GM21825 (cell line): ENCODE data around the gene PRKD1.
"Not testable (repeated sequence)": the region's sequence is repeated elsewhere in the genome, so short reads cannot be mapped to it uniquely, and the experiment has no call there.

Experiments
- ATAC-seq: cut with Tn5 transposase; IDR thresholded peaks from one replicate; pipeline ENCODE4 v1.9.1; 2021; ENCODE audit warnings: mild to moderate bottlenecking, moderate library complexity; ENCODE audit not compliant: unreplicated experiment

PRKD1 gene

DNA sequence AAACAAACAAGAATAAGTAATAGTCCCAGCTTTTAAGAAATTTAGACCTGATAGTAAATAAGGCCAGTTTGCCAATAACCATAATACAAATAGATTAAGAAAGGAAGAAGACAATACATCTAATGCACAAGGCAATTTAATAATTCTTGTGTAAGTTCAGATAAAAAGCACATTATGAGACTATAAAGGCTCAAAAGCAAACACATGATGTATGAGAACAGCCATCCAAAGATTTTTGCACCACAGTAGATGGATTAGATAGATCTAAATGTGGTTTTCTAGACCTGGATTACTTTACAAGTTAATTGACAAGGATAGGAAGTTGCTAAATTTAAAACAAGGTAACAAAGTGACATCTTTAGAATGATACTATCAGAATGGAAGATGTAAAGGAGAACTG lies 125.4 kb downstream of the PRKD1 start:
- ATAC-seq: no peak

DNA sequence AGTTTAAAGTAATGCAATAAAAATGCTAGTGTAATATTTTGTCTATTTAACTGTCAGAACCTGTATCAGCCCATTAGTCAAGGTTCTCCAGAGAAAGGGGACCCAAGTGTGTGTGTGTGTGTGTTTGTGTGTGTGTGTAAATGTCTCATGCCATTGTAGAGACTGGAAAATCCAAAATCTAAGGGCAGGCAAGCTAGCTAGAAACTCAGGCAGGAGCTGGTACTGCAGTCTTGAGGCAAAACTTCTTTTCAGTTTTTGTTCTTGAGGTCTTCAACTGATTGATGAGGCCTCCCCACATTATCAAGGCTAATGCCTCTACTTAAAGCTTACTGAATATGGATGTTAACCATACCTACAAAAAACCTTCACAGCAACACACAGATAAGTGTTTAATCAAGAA lies 126.7 kb downstream of the PRKD1 start:
- ATAC-seq: no peak

GRCh38 chr14:29799464-29800095 lies 128.1 kb downstream of the PRKD1 start:
- ATAC-seq: peak; percentile 87

DNA sequence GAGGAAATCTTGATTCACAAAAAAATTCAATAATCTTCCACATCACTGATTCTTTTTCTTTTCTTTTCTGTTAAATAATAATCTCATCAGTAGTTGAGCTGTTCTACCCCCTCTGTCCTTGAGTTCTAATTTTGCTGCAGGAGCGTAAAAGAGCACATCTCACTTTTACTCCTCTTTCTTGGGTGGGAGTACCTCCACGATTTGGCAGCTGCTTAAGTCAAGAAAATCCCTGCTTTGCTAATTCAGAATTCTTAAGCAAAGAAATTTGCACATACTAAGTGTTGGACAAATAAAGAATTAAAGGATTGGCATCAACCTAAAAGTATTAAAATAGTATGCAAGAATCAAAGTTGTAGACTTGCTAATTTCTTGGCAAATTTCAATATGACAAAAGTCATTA lies 128.8 kb downstream of the PRKD1 start:
- no peak for ATAC-seq

- no peak for ATAC-seq
Measured at GRCh38 chr14:29798108-29798663, 129.5 kb downstream of the PRKD1 start.

DNA sequence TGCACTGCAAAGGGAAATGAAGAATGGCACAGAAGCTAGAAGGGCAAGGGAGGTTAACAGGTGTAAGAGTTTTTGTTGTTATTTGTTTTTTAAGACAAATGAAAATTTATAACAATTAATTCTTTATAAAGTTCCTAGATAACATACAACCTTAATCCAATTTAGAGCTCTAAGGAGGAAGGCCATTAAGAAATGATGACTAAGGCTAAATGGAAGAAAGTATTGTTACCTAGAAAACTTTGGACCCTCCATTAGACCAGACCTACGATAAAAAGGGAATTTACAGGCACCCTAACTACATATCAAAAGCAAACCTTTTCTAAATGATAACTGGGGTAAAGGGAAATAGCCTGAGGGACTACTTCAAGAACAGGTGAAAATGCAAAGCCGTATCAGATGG lies 130.8 kb downstream of the PRKD1 start:
- no peak for ATAC-seq

- ATAC-seq: no peak
Measured at GRCh38 chr14:29789475-29789874, 138.2 kb downstream of the PRKD1 start.

DNA sequence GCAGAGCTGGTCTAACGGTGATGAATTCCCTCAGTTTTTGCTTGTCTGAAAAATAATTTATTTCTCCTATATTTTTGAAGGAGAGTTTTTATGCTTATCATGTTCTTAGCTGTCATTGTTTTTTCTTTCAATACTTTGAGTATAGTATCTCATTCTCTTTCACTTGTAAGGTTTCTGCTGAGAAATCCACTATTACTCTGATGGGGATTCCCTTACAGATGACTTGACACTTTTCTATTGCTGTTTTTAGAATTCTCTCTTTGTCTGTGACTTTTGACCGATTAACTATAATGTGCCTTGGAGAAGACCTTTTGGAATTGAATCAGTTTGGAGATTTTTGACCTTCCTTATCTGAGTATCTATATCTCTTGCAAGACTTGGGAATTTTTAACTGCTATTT lies 139.6 kb downstream of the PRKD1 start:
- ATAC-seq: no peak

GRCh38 chr14:29783556-29783955 lies 144.1 kb downstream of the PRKD1 start:
- no peak for ATAC-seq

- ATAC-seq: no peak
Measured at GRCh38 chr14:29782041-29782440, 145.6 kb downstream of the PRKD1 start.

DNA sequence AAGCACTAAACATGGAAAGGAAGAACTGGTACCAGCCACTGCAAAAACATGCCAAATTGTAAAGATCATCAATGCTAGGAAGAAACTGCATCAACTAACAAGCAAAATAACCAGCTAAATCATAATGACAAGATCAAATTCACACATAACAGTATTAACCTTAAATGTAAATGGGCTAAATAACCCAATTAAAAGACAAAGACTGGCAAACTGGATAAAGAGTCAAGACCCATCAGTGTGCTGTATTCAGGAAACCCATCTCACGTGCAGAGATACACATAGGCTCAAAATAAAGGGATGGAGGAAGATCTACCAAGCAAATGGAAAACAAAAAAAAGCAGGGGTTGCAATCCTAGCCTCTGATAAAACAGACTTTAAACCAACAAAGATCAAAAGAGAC lies 150.5 kb downstream of the PRKD1 start:
- ATAC-seq: not testable (repeated sequence)

- ATAC-seq: no peak
Measured at GRCh38 chr14:29773990-29774389, 153.7 kb downstream of the PRKD1 start.

GRCh38 chr14:29763342-29763858 lies 164.2 kb downstream of the PRKD1 start:
- no peak for ATAC-seq

- ATAC-seq: peak; percentile 82
Measured at GRCh38 chr14:29759521-29760340, 167.9 kb downstream of the PRKD1 start.

DNA sequence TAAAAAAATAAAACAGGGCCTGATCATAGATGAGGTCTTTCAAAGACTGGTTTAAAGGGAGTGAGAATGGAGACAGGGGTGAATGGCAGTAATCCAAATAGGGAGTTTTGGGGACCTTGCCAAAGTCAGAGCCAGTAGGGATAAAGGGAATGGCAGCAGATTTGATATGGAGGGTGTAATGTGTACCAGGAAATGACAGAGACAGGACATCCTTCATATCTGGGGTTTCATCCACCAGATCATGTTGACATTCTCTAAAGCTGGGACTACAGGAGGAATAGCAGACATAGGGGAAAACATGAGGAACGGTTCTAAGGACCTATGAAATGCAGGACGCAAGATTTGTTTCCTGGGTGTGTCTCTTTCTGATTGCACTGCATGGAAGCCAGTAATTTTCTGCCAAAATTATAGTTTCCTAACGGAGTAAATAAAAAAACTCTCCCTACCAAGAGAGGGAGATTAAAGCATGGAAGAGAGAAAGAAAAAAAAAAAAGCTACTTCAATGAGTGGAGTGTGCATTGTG lies 169.9 kb downstream of the PRKD1 start:
- no peak for ATAC-seq

DNA sequence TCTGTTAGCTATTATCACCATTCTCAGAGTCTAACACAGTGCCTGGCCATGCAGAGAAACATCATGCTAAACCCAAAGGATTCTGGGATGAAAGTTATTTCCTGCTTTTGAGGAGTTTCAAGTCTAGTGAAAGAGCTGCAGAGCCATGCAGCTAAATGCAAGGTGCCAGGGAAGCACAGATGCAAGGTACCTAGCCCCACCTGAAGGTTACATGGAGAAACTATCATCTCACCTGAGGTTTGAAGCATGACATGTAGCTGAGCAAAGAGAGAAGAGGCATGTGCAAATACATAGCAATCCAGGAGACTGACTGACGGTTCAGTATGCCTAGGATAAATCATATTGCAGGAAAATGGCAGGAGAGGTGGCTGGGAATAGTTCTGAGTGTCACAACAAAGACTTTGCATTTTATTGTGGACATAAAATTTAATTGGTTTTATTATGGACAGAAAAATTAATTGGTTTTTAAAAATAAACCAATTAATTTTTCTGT lies 170.4 kb downstream of the PRKD1 start:
- ATAC-seq: no peak

- ATAC-seq: no peak
Measured at GRCh38 chr14:29756019-29756385, 171.6 kb downstream of the PRKD1 start.

GRCh38 chr14:29755311-29756018 lies 172.2 kb downstream of the PRKD1 start:
- ATAC-seq: no peak

GRCh38 chr14:29754134-29754533 lies 173.5 kb downstream of the PRKD1 start:
- ATAC-seq: no peak

DNA sequence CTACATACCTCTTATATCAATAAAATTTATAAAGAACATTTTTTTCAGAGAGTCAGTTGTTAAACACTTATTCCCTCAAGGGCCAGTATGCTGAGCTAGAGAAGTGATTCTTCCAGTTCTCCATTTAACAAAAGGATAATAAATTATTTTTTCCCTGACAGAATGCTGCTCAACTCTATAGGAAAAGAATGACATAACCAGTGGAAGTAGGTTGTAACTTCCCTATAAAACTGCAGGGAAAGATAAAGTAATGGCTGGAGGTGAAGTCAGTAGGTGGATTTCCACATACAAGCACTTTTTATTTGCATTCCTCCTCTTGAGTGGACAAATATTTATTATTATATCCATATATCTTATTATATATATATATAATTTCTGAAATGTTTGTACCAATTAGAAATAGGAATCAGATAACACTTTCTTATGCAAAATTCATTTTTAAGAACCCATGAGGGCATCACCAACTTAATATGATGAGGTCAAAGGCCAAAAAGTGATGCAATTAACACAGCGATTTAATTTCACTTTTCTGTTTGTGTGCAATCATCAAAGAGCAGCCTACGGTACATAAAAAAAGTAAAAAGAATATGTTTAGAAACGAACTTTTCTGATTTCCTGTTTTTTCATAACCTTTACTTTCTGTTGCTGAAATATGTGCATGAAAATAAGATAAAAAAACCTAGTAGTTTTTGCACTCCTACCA lies 175.3 kb downstream of the PRKD1 start:
- ATAC-seq: no peak
